ENCODE data around the gene MT3.

DNA sequence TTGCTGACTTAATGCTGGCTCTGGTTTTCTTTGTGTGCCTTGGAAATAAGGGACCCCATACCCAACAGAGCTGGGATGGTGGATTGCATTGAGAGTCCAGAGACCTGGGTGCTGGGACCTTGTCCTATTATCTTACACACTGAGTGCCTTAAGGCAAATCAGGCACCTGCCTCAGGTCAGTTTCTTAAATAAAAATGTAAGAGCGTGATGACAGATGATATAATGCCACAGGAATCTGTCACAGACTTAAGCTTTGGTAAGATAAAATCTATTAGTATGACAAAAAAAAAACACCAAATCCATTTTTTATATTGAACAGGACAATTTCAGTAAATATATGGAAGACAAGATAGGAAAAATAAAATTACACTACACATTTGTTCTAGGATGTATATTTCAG lies 50.7 kb downstream of the MT3 start:
- TF ChIP-seq, protein P1, sequence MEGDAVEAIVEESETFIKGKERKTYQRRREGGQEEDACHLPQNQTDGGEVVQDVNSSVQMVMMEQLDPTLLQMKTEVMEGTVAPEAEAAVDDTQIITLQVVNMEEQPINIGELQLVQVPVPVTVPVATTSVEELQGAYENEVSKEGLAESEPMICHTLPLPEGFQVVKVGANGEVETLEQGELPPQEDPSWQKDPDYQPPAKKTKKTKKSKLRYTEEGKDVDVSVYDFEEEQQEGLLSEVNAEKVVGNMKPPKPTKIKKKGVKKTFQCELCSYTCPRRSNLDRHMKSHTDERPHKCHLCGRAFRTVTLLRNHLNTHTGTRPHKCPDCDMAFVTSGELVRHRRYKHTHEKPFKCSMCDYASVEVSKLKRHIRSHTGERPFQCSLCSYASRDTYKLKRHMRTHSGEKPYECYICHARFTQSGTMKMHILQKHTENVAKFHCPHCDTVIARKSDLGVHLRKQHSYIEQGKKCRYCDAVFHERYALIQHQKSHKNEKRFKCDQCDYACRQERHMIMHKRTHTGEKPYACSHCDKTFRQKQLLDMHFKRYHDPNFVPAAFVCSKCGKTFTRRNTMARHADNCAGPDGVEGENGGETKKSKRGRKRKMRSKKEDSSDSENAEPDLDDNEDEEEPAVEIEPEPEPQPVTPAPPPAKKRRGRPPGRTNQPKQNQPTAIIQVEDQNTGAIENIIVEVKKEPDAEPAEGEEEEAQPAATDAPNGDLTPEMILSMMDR (IDR thresholded peaks at IDR 0.05): no peak
- TF ChIP-seq POLR2A (IDR thresholded peaks at IDR 0.05): no peak
- no peak for TF ChIP-seq POLR2AphosphoS5 (IDR thresholded peaks at IDR 0.05)
